GM18870 (cell line): ENCODE measurements around the gene ZNF407.

Experiments
- ATAC-seq: cut with Tn5 transposase; IDR thresholded peaks from one replicate; pipeline ENCODE4 v1.9.1; 2021; ENCODE audit warnings: moderate library complexity; ENCODE audit not compliant: unreplicated experiment

Gene ZNF407

GRCh38 chr18:74994502-74995418 lies 397.1 kb downstream of the ZNF407 start:
- peak; percentile 71 for ATAC-seq

- ATAC-seq = no peak
Measured at GRCh38 chr18:74995419-74995736, 397.7 kb downstream of the ZNF407 start.

- ATAC-seq = no peak
Measured at GRCh38 chr18:74996055-74996454, 398.4 kb downstream of the ZNF407 start.

- ATAC-seq = no peak
Measured at GRCh38 chr18:74996996-74997395, 399.3 kb downstream of the ZNF407 start.

GRCh38 chr18:75000920-75001319 lies 403.2 kb downstream of the ZNF407 start:
- ATAC-seq = no peak

GRCh38 chr18:75003039-75003438 lies 405.4 kb downstream of the ZNF407 start:
- ATAC-seq = no peak

GRCh38 chr18:75003764-75004690 lies 406.4 kb downstream of the ZNF407 start:
- no peak for ATAC-seq

- ATAC-seq = no peak
Measured at GRCh38 chr18:75005626-75006025, 408.0 kb downstream of the ZNF407 start.

GRCh38 chr18:75008186-75008585 lies 410.5 kb downstream of the ZNF407 start:
- no peak for ATAC-seq

GRCh38 chr18:75009296-75009695 lies 411.6 kb downstream of the ZNF407 start:
- no peak for ATAC-seq

GRCh38 chr18:75009878-75010277 lies 412.2 kb downstream of the ZNF407 start:
- no peak for ATAC-seq

GRCh38 chr18:75010278-75010677 lies 412.6 kb downstream of the ZNF407 start:
- ATAC-seq = no peak

- no peak for ATAC-seq
Measured at GRCh38 chr18:75010689-75011088, 413.0 kb downstream of the ZNF407 start.

- peak; percentile 96 for ATAC-seq
Measured at GRCh38 chr18:75016025-75016717, 418.5 kb downstream of the ZNF407 start.

GRCh38 chr18:75023473-75023872 lies 425.8 kb downstream of the ZNF407 start:
- ATAC-seq = no peak

- ATAC-seq = no peak
Measured at GRCh38 chr18:75024871-75025270, 427.2 kb downstream of the ZNF407 start.

GRCh38 chr18:75025573-75025972 lies 427.9 kb downstream of the ZNF407 start:
- no peak for ATAC-seq

- no peak for ATAC-seq
Measured at GRCh38 chr18:75029481-75029880, 431.8 kb downstream of the ZNF407 start.

- ATAC-seq = no peak
Measured at GRCh38 chr18:75031717-75032317, 434.1 kb downstream of the ZNF407 start.

- ATAC-seq = no peak
Measured at GRCh38 chr18:75033516-75033915, 435.8 kb downstream of the ZNF407 start.

GRCh38 chr18:75034937-75035336 lies 437.3 kb downstream of the ZNF407 start:
- ATAC-seq = no peak
